Astrocyte (in vitro differentiated cells and primary cell): ENCODE measurements around the gene SLC39A10.

Experiments
- EZH2 ChIP-seq: IDR thresholded peaks from 2 replicates; pipeline ENCODE4 v1.6.1; 2012; ENCODE audit warnings: mild to moderate bottlenecking, low read length, inconsistent platforms; ENCODE audit not compliant: insufficient read depth
- TF ChIP-seq, protein P1 (sequence below): IDR thresholded peaks from 2 replicates; pipeline ENCODE4 v1.5.1; 2011; ENCODE audit warnings: low read depth, mild to moderate bottlenecking, inconsistent platforms, low read length, moderate library complexity; ENCODE audit not compliant: insufficient read depth

DNA sequence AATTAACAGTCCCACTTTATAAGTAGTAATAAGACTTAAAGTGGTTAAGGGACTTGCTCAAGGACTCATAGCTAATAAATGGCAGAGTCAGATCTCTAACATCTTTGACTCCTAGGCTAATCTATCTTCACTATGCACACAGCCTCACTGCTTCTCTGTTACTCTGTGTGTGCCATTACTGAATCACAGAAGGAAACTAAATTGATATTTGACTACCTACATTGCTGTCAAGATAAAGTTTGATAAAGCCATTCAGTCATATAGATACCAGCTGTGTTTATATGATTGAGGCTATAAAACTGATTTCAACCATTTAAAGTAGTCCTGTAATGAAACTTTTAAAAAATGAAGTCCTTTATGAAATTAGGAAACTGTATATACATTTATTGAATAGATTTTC lies 10.9 kb downstream of the SLC39A10 start:
- TF ChIP-seq, protein P1, sequence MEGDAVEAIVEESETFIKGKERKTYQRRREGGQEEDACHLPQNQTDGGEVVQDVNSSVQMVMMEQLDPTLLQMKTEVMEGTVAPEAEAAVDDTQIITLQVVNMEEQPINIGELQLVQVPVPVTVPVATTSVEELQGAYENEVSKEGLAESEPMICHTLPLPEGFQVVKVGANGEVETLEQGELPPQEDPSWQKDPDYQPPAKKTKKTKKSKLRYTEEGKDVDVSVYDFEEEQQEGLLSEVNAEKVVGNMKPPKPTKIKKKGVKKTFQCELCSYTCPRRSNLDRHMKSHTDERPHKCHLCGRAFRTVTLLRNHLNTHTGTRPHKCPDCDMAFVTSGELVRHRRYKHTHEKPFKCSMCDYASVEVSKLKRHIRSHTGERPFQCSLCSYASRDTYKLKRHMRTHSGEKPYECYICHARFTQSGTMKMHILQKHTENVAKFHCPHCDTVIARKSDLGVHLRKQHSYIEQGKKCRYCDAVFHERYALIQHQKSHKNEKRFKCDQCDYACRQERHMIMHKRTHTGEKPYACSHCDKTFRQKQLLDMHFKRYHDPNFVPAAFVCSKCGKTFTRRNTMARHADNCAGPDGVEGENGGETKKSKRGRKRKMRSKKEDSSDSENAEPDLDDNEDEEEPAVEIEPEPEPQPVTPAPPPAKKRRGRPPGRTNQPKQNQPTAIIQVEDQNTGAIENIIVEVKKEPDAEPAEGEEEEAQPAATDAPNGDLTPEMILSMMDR: no peak
- no peak for TF ChIP-seq EZH2
